Breast epithelium (tissue), 3 donors: ENCODE measurements around the gene SLC6A9.

Source experiments
- CTCF ChIP-seq, 3 donors: fragments of 450-650 bp; IDR thresholded peaks; one replicate each; pipeline ENCODE4 v1.5.1; 2016 to 2017; ENCODE audit warnings: antibody characterized with exemption in 3 of 3, mild to moderate bottlenecking in 3 of 3, moderate library complexity in 3 of 3
- POLR2AphosphoS5 ChIP-seq, 3 donors: sonication (generic); formaldehyde crosslinking; IDR thresholded peaks; one replicate each; pipeline ENCODE4 v1.6.1; 2017; ENCODE audit warnings: antibody characterized with exemption in 3 of 3

GRCh38 chr1:43971336-43971980, 59.8 kb downstream of the SLC6A9 start:
- TF ChIP-seq CTCF (IDR thresholded peaks at IDR 0.05) (no peak), POLR2AphosphoS5 (IDR thresholded peaks at IDR 0.05) (no peak)
